Neuronal stem cell (in vitro differentiated cells): ENCODE data around the gene SEMA4G. TPM values are rescaled to one million over a fixed set of nuclear protein-coding genes. Genes with fewer than 3 reads are reported as not detected.
A peak's percentile ranks its signal among the peaks of the same experiment; 100 is the strongest.

Experiments used
- DNase-seq: peaks from one replicate; pipeline ENCODE4 v3.0.0-alpha.2; 2013; ENCODE audit warnings: low spot score
- H2AFZ ChIP-seq: one replicate; pipeline ENCODE4 v1.6.1; 2013; ENCODE audit warnings: mild to moderate bottlenecking, low read length, inconsistent platforms
- H2AK5ac ChIP-seq: 2 replicates; pipeline ENCODE4 v1.6.1; 2013; ENCODE audit warnings: low read depth, mild to moderate bottlenecking, inconsistent platforms, low read length, moderate library complexity, mixed read lengths
- H2BK120ac ChIP-seq: 2 replicates; pipeline ENCODE4 v1.6.1; 2013; ENCODE audit warnings: low read depth, mild to moderate bottlenecking, inconsistent platforms, low read length, moderate library complexity, mixed read lengths
- H2BK12ac ChIP-seq: one replicate; pipeline ENCODE4 v1.6.1; 2013; ENCODE audit warnings: low read length, inconsistent platforms
- H2BK15ac ChIP-seq: 2 replicates; pipeline ENCODE4 v1.6.1; 2013; ENCODE audit warnings: mild to moderate bottlenecking, low read length, inconsistent platforms, mixed read lengths
- H2BK5ac ChIP-seq: one replicate; pipeline ENCODE4 v1.6.1; 2013; ENCODE audit warnings: inconsistent platforms, mild to moderate bottlenecking, low read length, moderate library complexity
- H3K14ac ChIP-seq: one replicate; pipeline ENCODE4 v1.6.1; 2013; ENCODE audit warnings: low read length, inconsistent platforms
- H3K18ac ChIP-seq: 2 replicates; pipeline ENCODE4 v1.6.1; 2013; ENCODE audit warnings: low read length, inconsistent platforms
- H3K23ac ChIP-seq: 2 replicates; pipeline ENCODE4 v1.6.1; 2013; ENCODE audit warnings: low read depth, mild to moderate bottlenecking, mixed read lengths, low read length, inconsistent platforms; ENCODE audit not compliant: poor library complexity
- H3K27ac ChIP-seq: replicated peaks from 3 replicates; pipeline ENCODE4 v1.5.1; 2013; ENCODE audit warnings: low read length, inconsistent platforms
- H3K27me3 ChIP-seq, 3 experiments: 2 replicates each; pipeline ENCODE4 v1.6.1; 2013; ENCODE audit warnings: low read length in 3 of 3, mild to moderate bottlenecking in 2 of 3, inconsistent platforms in 1 of 3, low read depth in 1 of 3, mixed read lengths in 1 of 3, moderate library complexity in 1 of 3; ENCODE audit not compliant: control insufficient read depth in 3 of 3, insufficient read depth in 3 of 3
- H3K36me3 ChIP-seq, 2 donors: replicated peaks in 1 of 2; 2 replicates each; pipeline ENCODE4 v1.6.1; 2013; ENCODE audit warnings: low read length in 2 of 2; ENCODE audit not compliant: control insufficient read depth in 2 of 2, insufficient read depth in 2 of 2
- H3K4ac ChIP-seq: 2 replicates; pipeline ENCODE4 v1.6.1; 2013; ENCODE audit warnings: inconsistent platforms, mild to moderate bottlenecking, low read length, moderate library complexity
- H3K4me1 ChIP-seq, 2 donors: 1 replicate in 1 of 2; 2 replicates in 1 of 2; pipeline ENCODE4 v1.6.1; 2013; ENCODE audit warnings: low read length in 2 of 2, low read depth in 1 of 2; ENCODE audit not compliant: control insufficient read depth in 2 of 2, insufficient read depth in 1 of 2
- H3K4me2 ChIP-seq: one replicate; pipeline ENCODE4 v1.6.1; 2013; ENCODE audit warnings: mild to moderate bottlenecking, low read length, inconsistent platforms; ENCODE audit not compliant: insufficient read depth, poor library complexity, severe bottlenecking
- H3K4me3 ChIP-seq, 2 donors: 2 replicates each; pipeline ENCODE4 v1.5.1; 2013; ENCODE audit warnings: low read length in 2 of 2, mild to moderate bottlenecking in 2 of 2, inconsistent platforms in 1 of 2, moderate library complexity in 1 of 2
- H3K79me1 ChIP-seq: one replicate; pipeline ENCODE4 v1.6.1; 2013; ENCODE audit warnings: low read depth, mild to moderate bottlenecking, inconsistent platforms, low read length, moderate library complexity
- H3K9ac ChIP-seq: one replicate; pipeline ENCODE4 v1.6.1; 2013; ENCODE audit warnings: mild to moderate bottlenecking, low read depth, low read length, inconsistent platforms; ENCODE audit not compliant: poor library complexity
- H3K9me3 ChIP-seq, 2 donors: replicated peaks in 1 of 2; 2 replicates each; pipeline versions ENCODE3 to v1.6.1; 2013; ENCODE audit warnings: low read length in 2 of 2, mild to moderate bottlenecking in 2 of 2, inconsistent platforms in 1 of 2, low read depth in 1 of 2, mixed read lengths in 1 of 2, moderate library complexity in 1 of 2; ENCODE audit not compliant: control insufficient read depth in 2 of 2, insufficient read depth in 1 of 2
- H4K8ac ChIP-seq: one replicate; pipeline ENCODE4 v1.6.1; 2013; ENCODE audit warnings: low read depth, mild to moderate bottlenecking, inconsistent platforms, low read length, moderate library complexity
- H4K91ac ChIP-seq: one replicate; pipeline ENCODE4 v1.6.1; 2013; ENCODE audit warnings: low read length, low read depth, mild to moderate bottlenecking, inconsistent platforms; ENCODE audit not compliant: poor library complexity
- WGBS, 2 donors: extraction: QIAGEN DNeasy Blood & Tissue Kit; methylation state at CpG; one replicate each; pipeline ENCODE4 v1.1.7; 2013; ENCODE audit warnings: missing lambda C conversion rate in 2 of 2, mixed read lengths in 1 of 2; ENCODE audit not compliant: insufficient read length in 2 of 2, insufficient replicate concordance in 1 of 2; ENCODE audit errors: extremely low coverage in 2 of 2; 5-methylcytosine and 5-hydroxymethylcytosine counted together
- small RNA-seq: library from polyadenylated mRNA; stranded (forward); fragments of <200 nt; extraction: miRNeasy Mini kit (QIAGEN cat#:217004); gene quantifications from one replicate; pipeline ENCODE3, GENCODE V24; 2013; ENCODE audit not compliant: insufficient read depth

The SEMA4G gene

DNA sequence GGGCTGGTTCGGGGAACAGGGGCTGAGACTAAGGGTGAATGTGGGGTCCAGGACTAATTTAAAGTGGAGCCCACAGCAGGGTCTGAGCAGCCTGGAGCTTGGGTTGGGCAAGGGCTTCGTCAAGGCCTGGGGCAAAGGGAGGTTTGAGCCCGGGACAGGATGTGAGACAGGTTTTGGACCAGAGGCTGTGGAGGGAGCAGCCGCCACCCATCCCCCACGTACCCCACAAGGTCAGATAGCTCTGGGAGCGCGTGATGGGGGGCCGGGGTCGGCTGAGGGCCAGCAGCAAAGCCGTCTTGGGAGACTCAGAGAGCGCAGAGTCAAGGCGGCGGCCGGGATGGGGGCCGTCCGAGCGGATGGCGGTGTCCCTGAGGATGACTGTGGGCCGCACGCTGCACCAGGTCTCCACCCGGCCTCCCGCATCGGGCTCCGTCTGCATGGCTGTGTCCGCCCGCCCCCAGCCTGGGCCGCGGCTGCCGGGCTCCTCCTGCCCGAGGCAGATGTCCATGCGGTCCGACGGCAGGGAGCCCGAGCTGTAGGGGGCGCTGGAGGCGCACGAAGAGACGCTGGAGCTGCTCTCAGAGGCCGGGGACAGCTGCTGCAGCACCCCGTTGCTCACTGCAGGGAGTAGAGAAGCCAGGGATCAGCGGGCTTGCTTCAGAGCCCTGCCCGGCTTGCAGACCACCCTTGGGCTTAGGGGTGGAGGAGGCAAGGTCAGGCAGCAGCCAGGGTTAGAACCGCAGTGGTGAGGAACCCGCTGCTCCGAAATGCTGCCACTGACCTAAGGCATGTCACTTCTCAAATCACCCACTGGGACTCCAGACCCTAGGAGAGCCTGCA, 49.5 kb downstream of the SEMA4G start:
- no peak overlapping the region for H2BK5ac ChIP-seq
- no peak overlapping the region for H2AK5ac ChIP-seq
- H3K14ac ChIP-seq = peak overlapping the region; percentile 95
- peak overlapping the region; percentile 60 for H3K18ac ChIP-seq
- H3K27me3 ChIP-seq = peaks cover 10 to 73% (median 40%) of the 10 kb centered on the region in 3 experiments
- H2BK15ac ChIP-seq = no peak overlapping the region
- H4K91ac ChIP-seq = no peak overlapping the region
- H2AFZ ChIP-seq = peak overlapping the region; percentile 79
- peak overlapping the region in 1 of 2 donors; percentile 7 for H3K4me3 ChIP-seq
- H3K36me3 ChIP-seq = no peaks in the 10 kb centered on the region
- H3K9ac ChIP-seq = peak overlapping the region; percentile 74
- peak overlapping the region; percentile 0 for H3K23ac ChIP-seq
- H3K9me3 ChIP-seq = peaks cover 0 to 2% of the 10 kb centered on the region in 2 donors
- H3K4ac ChIP-seq = no peak overlapping the region
- peak overlapping the region; percentile 74 for H4K8ac ChIP-seq
- no peak overlapping the region for H3K27ac ChIP-seq
- no CpG with 5 or more reads among the region's 45 CpGs for WGBS, 2 donors
- H2BK120ac ChIP-seq = no peak overlapping the region
- H3K79me1 ChIP-seq = peaks cover 1% of the 10 kb centered on the region
- no peak overlapping the region for H2BK12ac ChIP-seq
- DNase-seq = no peak
- peaks cover 7% of the 10 kb centered on the region in 2 donors for H3K4me1 ChIP-seq
- peak overlapping the region; percentile 43 for H3K4me2 ChIP-seq

Small RNAs within 50 kb of the gene (small RNA-seq; reads per million reads assigned to genes)
- not detected for gene MIR608
